Measurements from ENCODE around the gene RTN4R. TPM values are rescaled to one million over a fixed set of nuclear protein-coding genes. Genes with fewer than 3 reads are reported as not detected.

RTN4R gene
- total and polyA plus RNA-seq, 2 of the 8 experiments (the other 6 are each of a cell fraction or from before 2014, with no cell fraction given), result 21.8 to 41.3 TPM

DNA sequence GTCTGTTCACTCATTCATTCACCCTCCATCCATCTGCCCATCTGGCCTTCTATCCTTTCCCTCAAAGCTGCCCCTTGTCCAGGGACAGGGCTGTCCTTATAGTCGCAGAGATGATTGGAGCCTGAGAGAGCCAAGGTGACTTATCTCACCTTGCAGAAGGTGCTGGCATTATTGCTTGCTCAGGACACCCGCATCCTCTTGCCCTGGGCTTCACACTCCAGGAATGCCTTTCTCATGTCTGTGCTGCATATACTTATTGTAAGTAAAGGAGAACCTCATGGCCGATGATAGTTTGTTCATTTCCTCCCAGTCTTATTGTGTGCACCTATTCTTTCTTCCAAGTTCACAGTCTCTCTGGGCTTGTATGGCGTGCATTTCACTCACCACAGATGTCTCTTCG is 68.2 kb downstream of the RTN4R start (continued):
- TF ChIP-seq BRCA1 (IDR thresholded peaks at IDR 0.05; ENCODE audit: low read depth, low read length) (no peak), SIN3A (conservative IDR thresholded peaks at IDR 0.05 in 1 of 2, IDR thresholded peaks at IDR 0.05 in 1 of 2; ENCODE audit: low read depth in 1 of 2, low read length in 2 of 2) (no peak), CHD1 (IDR thresholded peaks at IDR 0.05; ENCODE audit: low read depth, low read length) (no peak), TCF12 (IDR thresholded peaks at IDR 0.05; ENCODE audit: low read depth, low read length) (no peak), KDM4A (IDR thresholded peaks at IDR 0.05; ENCODE audit: low read depth, low read length, severe bottlenecking) (no peak)

Data from H1 (cell line).